ENCODE data around the gene PALMD.

DNA sequence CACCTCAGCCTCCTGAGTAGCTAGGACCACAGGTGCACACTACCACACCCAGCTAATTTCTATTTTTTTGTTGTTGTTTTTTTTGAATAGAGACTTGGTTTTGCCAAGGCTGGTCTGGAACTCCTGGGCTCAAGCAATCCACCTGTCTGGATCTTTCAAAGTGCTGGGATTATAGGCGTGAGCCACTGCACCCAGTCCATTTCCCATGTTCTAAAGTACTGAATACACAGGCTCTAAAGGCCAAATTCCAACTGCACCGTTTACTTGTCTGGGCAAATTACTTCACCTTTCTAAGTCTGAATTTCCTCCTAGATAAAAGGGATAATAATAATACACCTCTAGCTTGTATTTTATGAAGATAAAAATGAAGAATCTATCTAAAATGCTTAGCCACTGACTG, 80.9 kb downstream of the PALMD start:
- TF ChIP-seq EZH2 (IDR thresholded peaks at IDR 0.05; ENCODE audit: low read length, unreplicated experiment), result no peak
- TF ChIP-seq EZH2phosphoT487 (IDR thresholded peaks at IDR 0.05; ENCODE audit: borderline replicate concordance, low read length), result no peak

All from PC-3 (cell line).